HG03571 (cell line): ENCODE data around the gene COG5.
A peak's percentile ranks its signal among the peaks of the same experiment; 100 is the strongest.

ENCODE experiments used
- ATAC-seq: cut with Tn5 transposase; IDR thresholded peaks from one replicate; pipeline ENCODE4 v1.9.1; 2021; ENCODE audit not compliant: unreplicated experiment

COG5 gene

DNA sequence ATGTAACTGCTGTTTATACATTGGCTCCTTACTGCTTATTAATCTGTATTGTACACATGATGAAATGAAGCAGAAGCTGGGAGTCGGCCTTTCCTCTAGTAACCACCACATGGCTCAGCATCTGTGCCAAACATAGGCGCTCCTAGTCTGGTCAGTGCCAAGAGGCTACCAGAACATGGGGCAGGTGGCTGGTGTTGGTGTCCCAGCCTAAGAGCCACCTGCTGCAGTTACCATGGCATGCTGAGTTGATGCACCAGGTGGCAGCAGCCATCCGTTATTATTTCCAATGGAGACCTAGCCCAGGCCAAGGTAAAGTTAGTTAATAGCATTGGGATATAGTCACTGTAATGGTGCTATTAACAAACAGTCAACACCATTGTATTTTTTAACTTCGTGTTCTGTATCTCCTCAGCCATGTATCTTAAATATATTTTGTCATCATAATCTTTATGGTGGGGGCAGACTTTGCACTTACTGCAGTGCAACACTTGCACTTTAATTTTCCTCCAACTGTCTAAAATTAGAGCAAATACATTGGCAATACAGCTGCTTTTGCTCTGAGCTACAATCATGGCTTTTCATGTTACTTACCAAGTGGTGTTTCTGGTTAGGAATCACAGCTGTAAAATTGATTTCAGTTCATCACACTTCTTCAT is 361.8 kb downstream of the COG5 start:
- no peak for ATAC-seq

DNA sequence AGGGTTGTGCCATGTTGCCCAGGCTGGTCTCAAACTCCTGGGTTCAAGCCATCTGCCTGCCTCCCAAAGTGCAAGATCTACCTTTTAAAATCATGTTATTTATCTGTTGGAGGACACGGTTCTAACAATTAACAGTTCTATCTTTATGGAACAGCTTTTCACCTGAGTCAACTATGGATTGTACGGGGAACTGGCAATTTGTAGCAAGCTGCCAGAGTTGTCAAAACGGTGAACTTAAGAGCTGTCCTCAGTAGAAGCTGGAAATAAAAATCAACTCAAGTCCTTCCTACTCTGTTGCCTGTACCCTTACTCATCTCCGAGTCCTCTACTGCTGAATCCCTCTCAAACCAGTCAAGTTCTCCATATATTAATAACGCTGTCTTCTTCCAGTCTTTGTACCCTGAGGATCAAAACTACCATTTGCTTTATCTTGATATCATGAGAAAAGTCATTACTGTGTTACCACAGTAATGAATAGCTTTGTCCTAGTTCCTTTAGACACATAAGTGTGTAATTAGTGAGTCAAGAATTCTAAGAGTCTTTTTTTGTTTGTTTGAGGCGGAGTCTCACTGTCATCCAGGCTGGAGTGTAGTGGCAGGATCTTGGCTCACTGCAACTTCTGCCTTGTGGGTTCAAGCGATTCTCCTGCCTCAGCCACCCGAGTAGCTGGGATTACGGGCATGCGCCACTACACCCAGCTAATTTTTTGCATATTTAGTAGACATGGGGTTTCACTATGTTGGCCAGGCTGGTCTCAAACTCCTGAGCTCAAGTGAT is 366.7 kb downstream of the COG5 start:
- ATAC-seq = no peak

DNA sequence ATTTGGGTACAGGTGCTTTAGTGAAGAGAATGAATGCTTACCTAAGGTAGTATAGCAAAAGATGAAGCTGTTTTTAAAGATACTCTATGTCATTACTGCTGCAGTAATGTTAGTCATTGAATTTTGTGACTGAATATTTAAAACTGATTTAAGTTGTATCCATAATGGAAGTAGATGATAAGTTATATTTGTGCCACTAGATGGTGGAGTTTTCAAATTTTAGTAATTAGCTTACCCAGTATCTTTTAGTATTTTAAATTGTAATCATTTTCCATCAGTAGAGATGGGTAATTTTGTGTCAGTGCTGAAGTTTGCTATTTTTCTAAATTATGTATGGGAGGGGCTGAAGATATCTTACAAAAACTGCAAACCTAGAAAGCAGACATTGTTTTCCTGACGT is 369.7 kb downstream of the COG5 start:
- no peak for ATAC-seq

DNA sequence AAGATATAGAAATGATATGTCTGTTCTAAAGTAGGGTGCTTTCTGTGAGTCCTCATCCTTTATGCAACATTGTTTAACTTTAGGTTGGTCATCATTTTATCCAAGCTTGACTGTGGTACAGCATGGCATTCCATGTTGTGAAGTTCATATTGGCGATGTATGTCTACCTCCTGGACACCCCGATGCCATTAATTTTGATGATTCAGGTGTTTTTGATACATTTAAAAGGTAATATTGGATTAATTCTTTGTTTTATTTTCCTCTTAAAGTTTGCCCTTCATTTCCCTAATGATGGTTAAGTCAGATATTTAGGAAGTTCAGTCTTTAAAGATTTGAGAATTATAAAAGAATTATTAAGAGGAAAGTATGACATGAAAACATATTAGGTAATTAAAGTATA is 373.6 kb downstream of the COG5 start:
- ATAC-seq = no peak

DNA sequence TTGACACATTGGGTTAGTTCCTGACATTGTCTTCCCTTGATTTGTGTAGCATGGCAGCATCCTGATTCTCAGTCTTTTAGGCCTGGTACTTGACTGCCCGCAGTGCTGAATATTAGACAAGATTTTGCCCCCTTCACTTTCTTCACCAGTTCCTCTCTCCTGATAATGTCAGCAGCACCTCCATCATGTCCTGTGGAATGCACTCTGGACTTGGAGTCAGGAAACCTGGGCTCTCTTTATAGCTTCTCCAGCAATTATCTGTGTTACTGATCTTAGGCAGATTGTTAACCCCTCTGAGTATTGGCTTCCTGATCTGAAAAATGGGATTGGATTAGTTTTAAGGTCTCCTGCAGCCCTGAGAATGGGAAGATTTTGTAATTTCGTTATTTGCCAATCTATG is 375.9 kb downstream of the COG5 start:
- ATAC-seq = no peak

DNA sequence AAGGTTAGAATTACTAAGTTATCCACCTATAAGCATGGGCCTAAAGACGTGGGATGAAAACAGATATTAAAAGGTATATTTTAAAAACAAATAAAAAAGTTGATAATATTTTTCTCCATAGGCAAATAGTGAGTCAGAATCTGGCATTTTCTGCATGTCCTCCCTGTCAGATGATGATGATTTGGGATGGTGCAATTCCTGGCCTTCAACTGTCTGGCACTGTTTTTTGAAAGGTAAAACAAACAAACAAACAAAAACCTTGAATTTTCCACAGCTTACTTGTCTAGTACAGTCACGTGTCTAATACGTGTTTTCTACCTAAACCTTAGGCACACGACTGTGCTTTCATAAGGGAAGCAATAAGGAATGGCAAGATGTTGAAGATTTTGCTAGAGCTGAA is 377.5 kb downstream of the COG5 start:
- no peak for ATAC-seq

DNA sequence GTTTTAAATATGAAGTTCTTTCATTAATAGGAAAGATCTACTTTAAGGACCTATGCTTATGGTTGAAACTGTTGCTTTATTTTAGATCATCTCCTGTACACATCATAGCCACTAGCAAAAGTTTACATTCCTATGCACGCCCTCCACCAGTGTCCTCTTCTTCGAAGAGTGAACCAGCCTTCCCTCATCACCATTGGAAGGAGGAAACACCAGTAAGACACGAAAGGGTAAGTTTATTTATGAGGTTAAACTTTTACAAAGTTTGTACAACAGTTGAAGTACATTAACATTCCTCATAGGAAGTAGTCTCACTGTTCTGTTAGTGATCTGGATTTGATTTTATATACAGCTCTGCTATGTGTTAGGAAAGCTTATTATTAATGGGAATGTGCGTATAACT is 378.0 kb downstream of the COG5 start:
- ATAC-seq = no peak

DNA sequence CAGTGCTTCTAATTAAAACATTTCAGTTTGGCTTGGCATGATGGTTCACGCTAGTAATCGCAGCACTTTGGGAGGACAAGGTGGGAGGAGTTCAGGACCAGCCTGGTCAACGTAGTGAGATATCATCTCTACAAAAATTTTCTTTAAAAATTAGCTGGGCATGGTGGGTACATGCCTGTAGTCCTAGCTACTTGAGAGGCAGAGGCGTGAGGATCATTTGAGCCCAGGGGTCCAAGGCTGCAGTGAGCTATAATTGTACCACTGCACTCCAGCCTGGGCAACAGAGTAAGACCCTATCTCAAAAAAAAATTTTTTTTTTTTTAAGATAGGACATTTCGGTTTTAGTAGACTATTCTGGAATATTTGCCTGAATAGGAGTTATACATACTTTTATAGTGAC is 382.5 kb downstream of the COG5 start:
- ATAC-seq = no peak

DNA sequence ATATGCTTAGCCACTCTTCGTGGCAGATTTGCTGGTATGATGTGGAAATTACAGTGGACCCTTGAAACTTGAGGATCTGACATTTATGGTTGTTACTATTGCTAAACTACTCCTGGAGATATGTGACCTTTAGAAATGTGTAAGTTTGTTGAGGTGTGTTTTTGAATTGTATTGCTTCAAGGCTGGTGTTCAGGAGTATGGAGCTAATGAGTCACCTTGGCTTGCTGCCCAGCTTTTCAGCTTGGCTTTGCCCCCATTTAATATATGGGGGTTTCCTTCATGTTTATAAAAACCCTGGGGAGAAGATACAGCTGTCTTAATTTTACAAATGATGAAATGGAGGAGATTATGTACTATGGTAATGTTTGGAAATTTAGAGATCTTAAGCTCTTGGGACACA is 383.3 kb downstream of the COG5 start:
- no peak for ATAC-seq

DNA sequence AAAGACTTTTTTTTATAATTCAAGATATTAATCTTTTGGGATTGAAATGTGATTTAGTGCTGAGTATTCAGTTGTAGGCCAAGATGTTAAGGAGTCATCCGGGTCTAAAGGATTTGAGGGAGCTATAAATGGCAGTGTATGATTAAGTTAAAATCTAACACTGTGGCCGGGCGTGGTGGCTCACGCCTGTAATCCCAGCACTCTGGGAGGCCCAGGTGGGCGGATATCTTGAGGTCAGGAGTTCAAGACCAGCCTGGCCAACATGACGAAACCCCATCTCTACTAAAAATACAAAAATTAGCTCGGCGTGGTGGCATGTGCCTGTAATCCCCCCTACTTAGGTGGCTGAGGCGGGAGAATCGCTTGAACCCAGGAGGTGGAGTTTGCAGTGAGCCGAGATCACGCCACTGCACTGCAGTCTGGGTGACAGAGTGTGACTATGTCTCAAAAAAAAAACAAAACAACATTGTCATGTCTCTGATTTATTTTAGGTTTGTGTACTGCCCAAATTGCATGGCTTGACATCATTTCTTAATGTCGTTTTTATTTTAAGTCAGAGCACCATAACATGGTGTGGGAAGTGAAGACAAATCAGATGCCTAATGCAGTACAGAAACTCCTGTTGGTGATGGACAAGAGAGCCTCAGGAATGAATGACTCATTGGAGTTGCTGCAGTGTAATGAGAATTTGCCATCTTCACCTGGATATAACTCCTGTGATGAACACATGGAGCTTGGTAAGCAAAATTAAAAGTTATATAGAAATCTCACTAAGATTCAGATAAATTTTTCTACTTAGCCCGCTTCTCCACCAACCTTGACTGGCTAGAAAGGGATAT is 384.2 kb downstream of the COG5 start:
- ATAC-seq = no peak

DNA sequence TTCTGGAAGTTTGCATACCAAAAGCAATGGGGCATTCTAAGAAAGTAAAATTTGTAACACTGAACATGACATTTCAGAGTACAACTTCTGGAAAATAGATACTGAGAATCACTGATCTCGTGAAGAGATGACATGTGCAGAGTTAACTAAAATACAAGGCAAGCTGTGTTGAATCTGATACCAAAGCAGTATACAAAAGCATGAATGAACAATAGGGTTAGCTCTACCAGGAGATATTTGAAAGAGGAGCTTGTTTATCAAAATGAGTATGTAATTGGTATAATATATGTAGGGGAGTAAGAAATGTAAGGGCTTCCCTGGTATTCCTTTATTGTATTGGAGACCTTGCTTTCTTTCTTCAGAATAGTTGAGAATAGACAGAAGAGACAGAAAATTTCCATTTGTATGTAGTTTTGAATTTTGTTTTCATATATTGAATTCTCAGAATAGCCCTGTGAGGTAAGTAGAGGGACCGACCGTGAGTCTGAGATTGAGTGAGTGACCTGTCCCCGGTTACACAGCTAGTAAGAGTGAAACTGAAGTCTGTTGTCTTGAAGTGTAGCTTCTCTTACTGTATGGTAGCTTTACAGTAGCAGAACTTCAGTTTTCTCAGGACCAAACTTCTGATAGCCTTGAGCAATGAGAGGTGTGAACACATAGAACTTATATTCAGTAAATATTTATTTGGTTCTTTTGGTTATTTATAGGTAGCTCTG is 389.9 kb downstream of the COG5 start:
- peak; percentile 41 for ATAC-seq

DNA sequence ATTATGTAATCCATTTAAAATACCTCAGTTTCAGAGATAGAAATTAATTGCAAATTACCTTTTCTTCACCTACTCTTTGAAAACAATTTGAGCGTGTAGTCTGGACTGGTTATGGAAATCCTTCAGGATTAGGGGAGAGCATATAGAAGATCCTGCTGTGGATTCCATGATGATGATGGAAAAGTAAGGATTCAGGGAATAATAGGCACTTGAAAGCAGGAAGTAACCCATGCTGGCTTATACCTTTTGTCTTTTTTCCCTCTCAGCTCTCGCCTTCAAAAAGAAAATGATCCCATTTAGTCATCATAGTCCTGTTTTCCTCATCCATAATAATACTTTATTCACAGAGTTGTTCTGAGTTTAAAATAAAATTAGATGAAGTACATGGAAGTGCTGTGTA is 390.5 kb downstream of the COG5 start:
- ATAC-seq = no peak

DNA sequence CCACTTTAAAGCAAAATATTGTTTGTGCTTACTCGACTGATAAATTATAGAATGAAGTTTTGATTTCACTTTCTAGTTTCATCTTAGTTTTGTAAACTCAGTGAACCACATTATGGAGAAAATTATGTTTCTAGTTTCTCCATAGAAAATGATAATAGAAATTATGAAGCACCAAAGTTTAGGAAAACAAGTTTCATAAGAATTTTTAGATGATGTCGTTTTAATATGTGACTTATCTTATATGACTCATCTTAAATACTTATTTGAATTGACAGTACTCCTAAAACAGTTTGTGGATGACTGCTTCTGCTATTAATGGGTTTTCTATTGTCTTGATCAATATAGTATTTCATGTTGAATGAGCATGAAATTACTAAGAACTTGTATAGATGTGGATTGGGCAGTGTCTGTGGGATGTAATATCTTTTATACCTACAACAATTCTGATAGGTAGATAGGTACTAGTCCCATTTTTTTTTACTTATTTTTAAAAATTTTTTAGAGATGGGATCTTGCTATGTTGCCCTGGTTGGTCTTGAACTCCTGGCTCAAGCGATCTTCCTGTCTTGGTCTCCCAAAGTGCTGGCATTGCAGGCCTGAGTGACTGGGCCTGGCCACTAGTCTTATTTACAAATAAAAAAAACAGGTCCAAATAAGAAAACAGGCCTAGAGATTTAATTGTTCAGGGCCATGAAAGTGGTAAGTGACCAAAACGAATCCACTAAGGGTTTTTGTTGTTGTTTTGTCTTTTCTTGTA is 391.3 kb downstream of the COG5 start:
- ATAC-seq = no peak

DNA sequence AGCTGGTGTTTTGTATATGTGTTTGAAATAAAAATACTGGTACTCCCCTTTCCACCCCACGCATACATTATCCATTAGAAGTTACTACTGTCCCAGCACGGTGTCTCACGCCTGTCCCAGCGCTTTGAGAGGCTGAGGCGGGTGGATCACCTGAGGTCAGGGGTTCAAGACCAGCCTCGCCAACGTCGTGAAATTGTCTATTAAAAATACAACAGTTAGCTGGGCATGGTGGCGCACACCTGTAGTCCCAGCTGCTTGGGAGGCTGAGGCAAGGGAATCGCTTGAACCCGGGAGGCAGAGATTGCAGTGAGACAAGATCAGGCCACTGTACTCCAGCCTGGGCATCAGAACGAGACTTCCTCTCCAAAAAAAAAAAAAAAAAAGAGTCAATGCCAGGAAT is 392.2 kb downstream of the COG5 start:
- no peak for ATAC-seq

DNA sequence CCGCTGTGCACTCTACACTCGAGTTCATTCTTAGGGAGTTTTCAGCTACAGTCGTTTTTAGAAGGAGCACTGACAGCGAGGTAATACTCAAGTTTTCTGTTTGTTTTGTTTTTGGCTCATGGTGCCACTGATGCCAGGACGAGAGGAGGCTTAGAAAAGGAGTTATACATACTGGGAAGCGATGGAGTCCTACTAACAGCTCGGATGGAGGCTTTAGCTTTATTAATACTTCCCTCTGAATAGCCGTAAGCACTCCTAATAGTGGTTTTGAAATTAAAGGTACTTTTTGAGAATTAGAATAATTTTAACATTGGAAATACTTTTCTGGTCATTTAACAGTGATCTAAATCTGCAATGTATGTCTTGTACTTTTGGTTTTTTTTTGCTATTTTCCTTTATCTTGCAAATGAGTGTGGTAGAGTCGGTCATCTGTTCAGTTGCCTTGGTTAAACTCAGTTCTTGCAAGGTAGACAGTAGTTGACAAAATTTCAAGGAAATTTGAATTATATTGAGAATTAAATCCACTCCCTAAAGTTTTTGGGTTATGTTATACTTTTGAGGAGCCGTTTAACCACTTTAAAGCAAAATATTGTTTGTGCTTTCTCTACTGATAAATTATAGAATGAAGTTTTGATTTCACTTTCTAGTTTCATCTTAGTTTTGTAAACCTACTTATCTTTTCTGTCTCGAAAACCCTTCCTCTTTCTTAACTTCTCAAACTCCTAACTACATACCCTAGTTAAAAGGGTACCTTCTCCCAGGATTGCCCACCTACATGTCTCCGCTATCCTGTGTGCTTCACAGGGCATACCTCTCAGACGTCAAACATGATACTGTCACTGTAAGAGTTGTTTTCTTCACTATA is 393.4 kb downstream of the COG5 start:
- no peak for ATAC-seq

DNA sequence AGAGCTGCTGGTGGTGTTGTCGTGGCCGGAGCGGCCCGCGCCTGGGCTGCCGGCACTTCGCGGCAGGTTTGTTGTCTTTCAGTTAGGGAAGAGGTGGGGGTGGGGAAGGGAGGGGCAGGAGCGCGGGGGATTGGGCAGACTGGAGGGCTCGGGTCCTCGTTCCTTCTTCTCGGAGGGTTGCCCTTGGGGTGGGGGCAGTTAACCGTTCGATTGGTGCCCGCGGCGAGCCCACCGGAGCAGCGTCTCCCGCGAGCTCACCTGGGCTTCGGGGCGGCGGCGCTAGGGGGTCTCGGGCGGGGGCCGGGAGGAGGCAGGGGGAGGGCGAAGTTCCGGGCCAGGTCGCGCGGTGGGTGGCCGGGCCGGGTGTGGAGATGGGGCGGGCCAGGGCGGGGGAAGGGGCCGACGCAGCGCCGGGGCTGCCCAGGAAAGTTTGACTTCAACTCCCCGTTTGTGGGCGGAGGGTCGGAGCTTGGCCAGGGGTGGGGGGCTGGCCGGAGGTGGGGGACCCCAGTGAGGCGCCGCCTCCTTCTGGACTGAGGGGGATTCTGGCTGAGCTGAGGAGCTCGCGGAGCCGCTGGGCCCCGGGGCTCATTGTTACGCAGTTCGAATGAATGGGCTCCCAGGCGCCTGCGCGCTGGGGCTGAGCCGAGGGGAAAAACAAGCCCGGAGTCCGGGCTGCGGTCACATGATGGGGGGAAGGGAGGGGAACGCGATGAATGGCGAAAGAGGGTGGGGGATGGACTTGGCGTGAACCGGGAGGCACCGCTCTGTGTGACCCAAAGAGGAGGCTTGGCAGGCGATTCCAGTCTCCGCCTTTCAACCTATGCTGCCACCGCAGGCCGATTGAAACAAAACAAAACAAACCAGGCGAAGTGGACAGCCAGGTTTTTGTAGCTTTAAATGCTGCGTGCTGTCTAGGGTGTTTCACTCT is 394.3 kb downstream of the COG5 start:
- ATAC-seq = peak; percentile 22

DNA sequence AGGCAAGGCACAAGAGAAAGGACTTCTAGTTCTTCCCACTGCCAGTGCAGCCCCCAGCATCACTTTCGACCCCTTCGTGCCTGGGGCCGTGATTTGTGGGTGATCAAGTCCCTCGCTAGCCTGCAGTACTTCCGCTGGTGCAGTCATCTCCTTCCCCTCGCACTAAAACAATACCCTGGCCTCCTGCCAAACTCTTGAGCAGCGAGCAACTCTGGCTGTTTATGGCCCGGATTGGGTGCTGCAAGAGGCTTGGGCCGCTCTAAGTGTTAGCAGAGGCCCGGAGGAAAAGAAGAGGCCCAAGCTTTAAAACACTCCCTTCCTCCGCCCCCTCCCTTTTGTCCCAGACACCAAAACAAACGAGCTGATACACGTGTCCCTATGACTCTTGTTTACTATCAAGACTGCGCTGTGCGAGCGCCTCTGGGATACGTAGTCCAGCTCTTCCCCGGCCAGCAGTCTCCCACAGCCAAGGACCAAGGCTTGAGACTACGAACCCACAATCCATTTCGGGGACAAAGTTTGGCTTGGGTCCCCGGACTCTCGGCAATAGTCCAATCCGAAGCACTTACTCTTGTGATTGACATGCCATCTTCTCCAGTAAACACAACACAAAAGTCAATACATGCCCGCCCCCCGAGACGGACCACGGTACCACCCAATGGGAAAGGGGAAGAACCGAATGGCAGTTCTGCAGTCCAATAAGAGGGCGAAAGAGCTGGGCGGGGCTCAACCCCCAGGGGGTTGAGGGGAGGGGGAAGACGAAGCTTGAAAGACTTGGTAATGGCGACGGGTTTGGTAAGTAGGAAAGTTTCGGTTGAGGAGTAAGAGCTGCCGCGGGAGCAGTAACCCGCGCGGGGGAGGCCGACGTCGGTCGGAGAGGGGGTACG is 395.2 kb downstream of the COG5 start, which contains the start of gene HBP1:
Gene HBP1 (plus strand): TSS at position 771 of the 887 bp plus-strand sequence. CDS start 10,891 bp downstream, outside the sequence.
- ATAC-seq = peak; percentile 90
